Breast epithelium (tissue), 3 donors: Measurements from ENCODE around the gene SHH.

Experiments used
- CTCF ChIP-seq, 3 donors: fragments of 450-650 bp; IDR thresholded peaks; one replicate each; pipeline ENCODE4 v1.5.1; 2016 to 2017; ENCODE audit warnings: antibody characterized with exemption in 3 of 3, mild to moderate bottlenecking in 3 of 3, moderate library complexity in 3 of 3
- POLR2A ChIP-seq: fragments of 450-650 bp; IDR thresholded peaks from one replicate; pipeline ENCODE4 v1.6.1; 2016; ENCODE audit warnings: antibody characterized with exemption, mild to moderate bottlenecking, moderate library complexity
- POLR2AphosphoS5 ChIP-seq, 3 donors: sonication (generic); formaldehyde crosslinking; IDR thresholded peaks; one replicate each; pipeline ENCODE4 v1.6.1; 2017; ENCODE audit warnings: antibody characterized with exemption in 3 of 3

- TF ChIP-seq CTCF (IDR thresholded peaks at IDR 0.05) (no peak), POLR2AphosphoS5 (IDR thresholded peaks at IDR 0.05) (no peak), POLR2A (no peak)
Observed at GRCh38 chr7:155770241-155770640, 42.0 kb downstream of the SHH start.
